NCI-H526 treated with DMSO at 0.1 percent for 48 hours (cell line): ENCODE results near the gene SFXN2.
"Not testable (repeated sequence)": the region's sequence is repeated elsewhere in the genome, so short reads cannot be mapped to it uniquely, and the experiment has no call there.

Experiments
- DNase-seq: peaks from one replicate; lab custom pipeline; 2025; lab: John Stamatoyannopoulos, UW

Gene SFXN2

GRCh38 chr10:102679596-102679995, 34.8 kb upstream of the SFXN2 start:
- no peak for DNase-seq

- DNase-seq = no peak
Measured at GRCh38 chr10:102681696-102682095, 32.7 kb upstream of the SFXN2 start.

- DNase-seq = no peak
Measured at GRCh38 chr10:102682416-102682815, 32.0 kb upstream of the SFXN2 start.

- no peak for DNase-seq
Measured at GRCh38 chr10:102682981-102683380, 31.5 kb upstream of the SFXN2 start.

GRCh38 chr10:102683736-102684135, 30.7 kb upstream of the SFXN2 start:
- DNase-seq = no peak

GRCh38 chr10:102691285-102692066, 23.0 kb upstream of the SFXN2 start:
- no peak for DNase-seq

GRCh38 chr10:102695401-102695800, 19.0 kb upstream of the SFXN2 start:
- DNase-seq = not testable (repeated sequence)

- no peak for DNase-seq
Measured at GRCh38 chr10:102696736-102697135, 17.7 kb upstream of the SFXN2 start.

- no peak for DNase-seq
Measured at GRCh38 chr10:102698894-102699293, 15.5 kb upstream of the SFXN2 start.

GRCh38 chr10:102701272-102701671, 13.2 kb upstream of the SFXN2 start:
- no peak for DNase-seq

- DNase-seq = no peak
Measured at GRCh38 chr10:102701796-102702195, 12.6 kb upstream of the SFXN2 start.

GRCh38 chr10:102702742-102703141, 11.7 kb upstream of the SFXN2 start:
- no peak for DNase-seq

- no peak for DNase-seq
Measured at GRCh38 chr10:102704915-102705314, 9.5 kb upstream of the SFXN2 start.

GRCh38 chr10:102705531-102705930, 8.9 kb upstream of the SFXN2 start:
- no peak for DNase-seq

GRCh38 chr10:102710609-102711008, 3.8 kb upstream of the SFXN2 start:
- no peak for DNase-seq

- DNase-seq = no peak
Measured at GRCh38 chr10:102712089-102712488, 2.3 kb upstream of the SFXN2 start.

- no peak for DNase-seq
Measured at GRCh38 chr10:102712843-102713538, 1.4 kb upstream of the SFXN2 start.

GRCh38 chr10:102713539-102713813, 960 bp upstream of the SFXN2 start:
- peak; percentile 37 for DNase-seq

GRCh38 chr10:102713814-102714620, 419 bp upstream of the SFXN2 start, which contains the start of gene ARL3:
Gene ARL3, minus strand, starts transcription at chr10:102714397. Its CDS starts 122 bp downstream, at chr10:102714275.
- peak; percentile 83 for DNase-seq

GRCh38 chr10:102715880-102716279, 1.4 kb downstream of the SFXN2 start:
- DNase-seq = no peak

- DNase-seq = not testable (repeated sequence)
Measured at GRCh38 chr10:102716900-102717565, 2.6 kb downstream of the SFXN2 start.

- DNase-seq = no peak
Measured at GRCh38 chr10:102718220-102718619, 3.8 kb downstream of the SFXN2 start.
